Astrocyte of the spinal cord (primary cell): ENCODE results near the gene PDILT.
"Not testable (repeated sequence)": the region's sequence is repeated elsewhere in the genome, so short reads cannot be mapped to it uniquely, and the experiment has no call there.

Source experiments
- DNase-seq: peaks from one replicate; pipeline ENCODE4 v3.0.0; 2011; ENCODE audit warnings: low read depth, low spot score
- H3K4me3 ChIP-seq: 2 replicates; pipeline ENCODE4 v1.5.1; 2011; ENCODE audit warnings: low read depth, mild to moderate bottlenecking, low read length, moderate library complexity
- CTCF ChIP-seq: IDR thresholded peaks from 2 replicates; pipeline ENCODE4 v1.5.1; 2012; ENCODE audit warnings: low read depth, mild to moderate bottlenecking, low read length, inconsistent platforms
- in situ Hi-C: cut with HindIII; loops from 2 replicates; pipeline ENCODE4 v1.10.0; 2017; ENCODE audit warnings: low sequenced_read_pairs

The PDILT gene

GRCh38 chr16:20327444-20328041, 77.0 kb downstream of the PDILT start, which contains the start of gene GP2:
GP2 (minus strand) TSS chr16:20327513; CDS start chr16:20326431, 1,082 bp downstream.
- TF ChIP-seq CTCF, result no peak
- in situ Hi-C loops, result no loop called here
- no peak within 1 kb of the TSS for H3K4me3 ChIP-seq
- DNase-seq, result no peak

GRCh38 chr16:20326321-20326720, 78.2 kb downstream of the PDILT start:
- H3K4me3 ChIP-seq, result no peak overlapping the region
- DNase-seq, result no peak
- no peak for TF ChIP-seq CTCF
- in situ Hi-C loops, result no loop called here

DNA sequence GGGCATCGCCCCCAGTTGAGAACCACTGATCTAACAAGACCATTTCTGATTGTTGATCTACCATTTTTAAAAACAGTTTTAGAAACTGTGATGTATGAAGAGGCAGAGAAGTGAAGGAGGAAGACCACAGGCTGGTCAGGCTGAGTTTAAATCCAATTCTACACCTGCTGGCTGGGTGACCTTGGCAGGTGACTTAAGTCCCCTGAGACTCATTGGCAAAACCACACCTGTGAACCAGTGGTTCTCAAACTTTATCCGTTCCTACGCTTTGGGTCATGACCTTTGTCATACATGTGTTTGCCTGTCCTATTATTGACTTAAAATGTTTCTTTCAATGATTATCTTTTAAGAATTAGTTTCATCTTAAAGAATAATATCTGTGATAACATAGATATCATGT, 79.5 kb downstream of the PDILT start:
- no peak for TF ChIP-seq CTCF
- no peak for DNase-seq
- no peak overlapping the region for H3K4me3 ChIP-seq
- in situ Hi-C loops, result no loop called here

GRCh38 chr16:20323591-20324117, 80.9 kb downstream of the PDILT start:
- in situ Hi-C loops, result no loop called here

GRCh38 chr16:20322696-20323095, 81.8 kb downstream of the PDILT start:
- H3K4me3 ChIP-seq, result no peak overlapping the region
- in situ Hi-C loops, result no loop called here
- no peak for DNase-seq
- no peak for TF ChIP-seq CTCF

More at GRCh38 chr16:20323591-20324117, 80.9 kb downstream of the PDILT start:
- no peak for TF ChIP-seq CTCF
- H3K4me3 ChIP-seq, result no peak overlapping the region
- no peak for DNase-seq

DNA sequence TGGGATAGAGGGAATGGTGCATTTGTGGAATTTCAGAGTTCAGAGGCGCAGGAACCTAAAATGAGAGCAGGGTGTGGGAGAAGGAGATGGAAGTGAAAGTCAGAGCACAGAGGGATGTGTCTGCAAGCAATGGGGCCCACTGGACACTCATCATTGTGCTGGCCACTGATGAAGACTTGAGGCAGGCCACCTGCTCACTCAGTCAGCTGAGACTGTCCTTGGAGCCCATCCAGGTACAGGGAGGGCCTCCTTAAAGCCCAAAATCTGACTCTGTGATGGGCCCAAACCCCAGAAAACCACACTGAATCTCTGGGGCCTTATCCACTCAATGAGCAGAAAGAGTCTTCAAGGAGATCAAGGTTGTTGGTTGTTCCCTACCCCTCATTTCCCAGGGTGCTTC, 82.9 kb downstream of the PDILT start:
- no peak overlapping the region for H3K4me3 ChIP-seq
- no peak for TF ChIP-seq CTCF
- in situ Hi-C loops, result no loop called here
- DNase-seq, result no peak

- DNase-seq, H3K4me3 ChIP-seq, in situ Hi-C loops: not testable (repeated sequence)
These were observed 83.5 kb downstream of the PDILT start for GRCh38 chr16:20321051-20321450.
